GM12864 (cell line): ENCODE data around the gene ANKS4B.
"Not testable (repeated sequence)": the region's sequence is repeated elsewhere in the genome, so short reads cannot be mapped to it uniquely, and the experiment has no call there.

Experiments
- DNase-seq: peaks from one replicate; pipeline ENCODE4 v3.0.0-alpha.2; 2011; ENCODE audit warnings: low read depth
- H3K4me3 ChIP-seq: 2 replicates; pipeline ENCODE4 v1.5.1; 2011; ENCODE audit warnings: mild to moderate bottlenecking, low read depth, low read length, control low read depth
- TF ChIP-seq, protein P1 (sequence below): IDR thresholded peaks from 2 replicates; pipeline ENCODE4 v1.5.1; 2011; ENCODE audit warnings: low read depth, mild to moderate bottlenecking, moderate library complexity, low read length, control low read depth, inconsistent platforms; ENCODE audit errors: missing control alignments

ANKS4B gene

DNA sequence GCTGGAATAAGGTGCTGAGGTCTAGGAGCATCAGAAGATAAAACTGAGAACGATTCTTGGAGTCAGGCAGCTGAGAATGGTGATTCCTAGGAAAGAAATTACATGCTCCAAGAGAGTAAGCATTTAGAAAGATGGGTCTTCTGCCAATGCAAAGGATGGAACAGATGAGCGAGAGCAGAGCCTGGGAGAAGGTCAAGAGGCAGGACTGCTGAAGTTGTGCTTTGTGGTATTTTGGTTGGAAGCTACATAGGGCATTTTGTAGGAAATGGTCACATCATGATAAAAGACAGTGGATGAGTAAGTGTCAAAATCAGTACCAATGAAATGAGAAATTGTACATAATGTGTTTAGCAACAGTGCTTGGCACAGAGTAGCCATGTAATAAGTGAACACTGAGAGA, 46.0 kb downstream of the ANKS4B start:
- DNase-seq = no peak
- TF ChIP-seq, protein P1, sequence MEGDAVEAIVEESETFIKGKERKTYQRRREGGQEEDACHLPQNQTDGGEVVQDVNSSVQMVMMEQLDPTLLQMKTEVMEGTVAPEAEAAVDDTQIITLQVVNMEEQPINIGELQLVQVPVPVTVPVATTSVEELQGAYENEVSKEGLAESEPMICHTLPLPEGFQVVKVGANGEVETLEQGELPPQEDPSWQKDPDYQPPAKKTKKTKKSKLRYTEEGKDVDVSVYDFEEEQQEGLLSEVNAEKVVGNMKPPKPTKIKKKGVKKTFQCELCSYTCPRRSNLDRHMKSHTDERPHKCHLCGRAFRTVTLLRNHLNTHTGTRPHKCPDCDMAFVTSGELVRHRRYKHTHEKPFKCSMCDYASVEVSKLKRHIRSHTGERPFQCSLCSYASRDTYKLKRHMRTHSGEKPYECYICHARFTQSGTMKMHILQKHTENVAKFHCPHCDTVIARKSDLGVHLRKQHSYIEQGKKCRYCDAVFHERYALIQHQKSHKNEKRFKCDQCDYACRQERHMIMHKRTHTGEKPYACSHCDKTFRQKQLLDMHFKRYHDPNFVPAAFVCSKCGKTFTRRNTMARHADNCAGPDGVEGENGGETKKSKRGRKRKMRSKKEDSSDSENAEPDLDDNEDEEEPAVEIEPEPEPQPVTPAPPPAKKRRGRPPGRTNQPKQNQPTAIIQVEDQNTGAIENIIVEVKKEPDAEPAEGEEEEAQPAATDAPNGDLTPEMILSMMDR = no peak
- no peak overlapping the region for H3K4me3 ChIP-seq

DNA sequence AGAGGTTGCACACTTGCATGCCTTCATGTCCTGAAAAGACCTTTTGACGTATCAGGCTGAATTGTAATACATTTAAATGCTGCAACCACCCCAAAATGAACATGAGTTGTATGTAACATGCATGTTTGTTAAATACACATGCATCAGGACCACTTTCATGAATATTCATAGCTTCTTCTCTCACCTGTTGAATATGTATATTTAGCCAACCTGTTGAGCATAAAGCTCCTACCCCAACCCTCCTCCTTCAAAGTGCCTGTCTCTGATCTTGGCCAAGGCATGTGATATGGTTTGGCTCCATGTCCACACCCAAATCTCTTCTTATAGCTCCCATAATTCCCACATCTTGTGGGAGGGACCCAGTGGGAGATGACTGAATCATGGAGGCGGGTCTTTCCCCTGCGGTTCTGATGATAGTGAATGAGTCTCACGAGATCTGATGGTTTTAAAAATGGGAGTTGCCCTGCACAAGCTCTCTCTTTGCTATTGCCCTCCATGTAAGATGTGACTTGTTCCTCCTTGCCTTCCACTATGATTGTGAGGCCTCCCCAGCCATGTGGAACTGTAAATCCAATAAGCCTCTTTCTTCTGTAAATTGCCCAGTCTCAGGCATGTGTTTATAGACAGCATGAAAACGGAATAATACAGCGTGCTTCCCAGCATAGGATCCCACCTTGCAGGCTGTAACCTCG, 48.3 kb downstream of the ANKS4B start:
- DNase-seq = no peak
- no peak overlapping the region for H3K4me3 ChIP-seq
- TF ChIP-seq, protein P1 = no peak

DNA sequence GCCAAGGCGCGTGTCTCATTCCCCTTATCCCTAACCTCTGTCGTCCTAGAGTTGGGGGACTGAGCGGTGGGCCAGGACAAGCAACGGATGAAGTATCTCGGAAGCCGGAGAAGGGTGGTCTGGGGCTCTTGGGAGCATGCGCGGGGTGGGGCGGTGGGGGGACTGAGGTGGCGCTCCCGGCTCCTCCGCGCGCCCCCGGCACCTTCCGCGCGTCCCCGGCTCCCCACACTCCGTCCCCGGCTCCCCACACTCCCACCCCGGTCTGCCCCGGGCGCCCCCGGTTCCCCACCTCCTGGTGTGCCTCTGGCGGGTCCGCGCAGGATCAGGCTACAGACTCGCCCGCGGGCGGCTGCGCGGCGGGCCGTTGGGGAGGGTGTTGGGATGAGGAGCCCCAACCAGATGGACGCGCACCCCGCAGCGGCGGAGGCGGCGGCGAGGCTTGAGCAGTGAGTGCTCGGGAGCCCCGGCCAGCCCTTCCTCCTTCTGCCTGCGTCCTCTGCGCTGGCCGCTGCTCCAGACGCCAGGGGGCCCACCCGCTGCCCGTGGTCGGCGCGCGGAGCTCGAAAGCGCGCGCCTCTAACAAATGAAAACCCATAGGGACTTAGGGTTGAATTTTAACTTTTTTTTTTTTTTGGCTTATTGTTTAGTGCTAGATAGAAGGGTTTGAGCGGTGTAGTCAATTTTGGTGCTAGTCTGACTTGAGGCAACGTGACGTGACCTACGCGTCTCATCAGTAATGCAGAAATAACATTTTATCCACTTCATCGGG, 50.2 kb downstream of the ANKS4B start:
- TF ChIP-seq, protein P1 = peak; percentile 32
- peak overlapping the region; percentile 49 for H3K4me3 ChIP-seq
- no peak for DNase-seq

DNA sequence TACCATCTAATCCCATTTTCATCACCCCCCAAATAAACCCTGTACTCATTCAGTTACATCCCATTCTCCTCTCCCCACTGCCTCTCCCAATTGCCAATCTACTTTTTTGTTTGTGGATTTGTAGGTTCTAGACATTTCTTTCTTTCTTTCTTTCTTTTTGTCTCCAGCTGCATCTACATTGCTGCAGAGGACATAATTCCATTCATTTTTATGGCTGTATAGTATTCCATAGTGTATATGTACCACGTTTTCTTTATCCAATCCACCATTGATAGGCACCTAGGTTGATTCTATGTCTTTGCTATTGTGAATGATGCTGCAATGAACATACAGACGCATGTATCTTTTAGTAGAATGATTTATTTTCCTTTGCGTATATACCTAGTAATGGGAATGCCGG, 50.9 kb downstream of the ANKS4B start:
- H3K4me3 ChIP-seq = peak overlapping the region; percentile 49; the same call in 1 of the 2 replicates
- TF ChIP-seq, protein P1 = no peak
- no peak for DNase-seq

- H3K4me3 ChIP-seq = no peak overlapping the region
- DNase-seq = no peak
- TF ChIP-seq, protein P1 = no peak
These were observed 51.8 kb downstream of the ANKS4B start for GRCh38 chr16:21285314-21285713.

DNA sequence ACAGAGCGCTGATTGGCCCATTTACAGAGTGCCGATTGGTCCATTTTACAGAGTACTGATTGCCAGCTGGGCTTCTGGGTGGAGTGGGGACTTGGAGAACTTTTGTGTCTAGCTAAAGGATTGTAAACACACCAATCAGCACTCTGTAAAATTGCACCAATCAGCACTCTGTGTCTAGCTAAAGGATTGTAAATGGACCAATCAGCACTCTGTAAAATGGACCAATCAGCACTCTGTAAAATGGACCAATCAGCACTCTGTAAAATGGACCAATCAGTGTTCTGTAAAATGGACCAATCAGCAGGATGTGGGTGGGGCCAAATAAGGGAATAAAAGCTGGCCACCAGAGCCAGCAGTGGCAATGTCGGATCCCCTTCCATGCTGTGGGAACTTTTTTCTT, 56.3 kb downstream of the ANKS4B start:
- DNase-seq, H3K4me3 ChIP-seq: not testable (repeated sequence)

GRCh38 chr16:21300309-21301167, 67.0 kb downstream of the ANKS4B start:
- peak overlapping the region; percentile 87 for H3K4me3 ChIP-seq
- DNase-seq = peak; percentile 85
- TF ChIP-seq, protein P1 = peak; percentile 64
